ENCODE results near the gene IQCC.

GRCh38 chr1:32179193-32179442, 26.4 kb upstream of the IQCC start:
- TF ChIP-seq CTCF (IDR thresholded peaks at IDR 0.05), result no peak
- TF ChIP-seq POLR2A (IDR thresholded peaks at IDR 0.05), result no peak
- TF ChIP-seq POLR2AphosphoS5 (IDR thresholded peaks at IDR 0.05), result no peak
- no peak for TF ChIP-seq EP300 (IDR thresholded peaks at IDR 0.05; ENCODE audit: low read depth)
